Ureter (tissue), 1 donor: ENCODE measurements around the gene DCN. TPM values are rescaled to one million over a fixed set of nuclear protein-coding genes. Genes with fewer than 3 reads are reported as not detected.
"Not testable (repeated sequence)": the region's sequence is repeated elsewhere in the genome, so short reads cannot be mapped to it uniquely, and the experiment has no call there.

Source experiments
- DNase-seq: peaks from one replicate; pipeline ENCODE4 v3.0.0-alpha.2; 2020; ENCODE audit warnings: low spot score
- total RNA-seq: library from RNA; stranded (reverse); gene quantifications from one replicate; pipeline ENCODE4 v1.2.4, GENCODE V29; 2023
- donor health status: DM: yes; HTN: yes; CAD: no.

DCN gene, protein sequence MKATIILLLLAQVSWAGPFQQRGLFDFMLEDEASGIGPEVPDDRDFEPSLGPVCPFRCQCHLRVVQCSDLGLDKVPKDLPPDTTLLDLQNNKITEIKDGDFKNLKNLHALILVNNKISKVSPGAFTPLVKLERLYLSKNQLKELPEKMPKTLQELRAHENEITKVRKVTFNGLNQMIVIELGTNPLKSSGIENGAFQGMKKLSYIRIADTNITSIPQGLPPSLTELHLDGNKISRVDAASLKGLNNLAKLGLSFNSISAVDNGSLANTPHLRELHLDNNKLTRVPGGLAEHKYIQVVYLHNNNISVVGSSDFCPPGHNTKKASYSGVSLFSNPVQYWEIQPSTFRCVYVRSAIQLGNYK
- total RNA-seq = 540 TPM

DNA sequence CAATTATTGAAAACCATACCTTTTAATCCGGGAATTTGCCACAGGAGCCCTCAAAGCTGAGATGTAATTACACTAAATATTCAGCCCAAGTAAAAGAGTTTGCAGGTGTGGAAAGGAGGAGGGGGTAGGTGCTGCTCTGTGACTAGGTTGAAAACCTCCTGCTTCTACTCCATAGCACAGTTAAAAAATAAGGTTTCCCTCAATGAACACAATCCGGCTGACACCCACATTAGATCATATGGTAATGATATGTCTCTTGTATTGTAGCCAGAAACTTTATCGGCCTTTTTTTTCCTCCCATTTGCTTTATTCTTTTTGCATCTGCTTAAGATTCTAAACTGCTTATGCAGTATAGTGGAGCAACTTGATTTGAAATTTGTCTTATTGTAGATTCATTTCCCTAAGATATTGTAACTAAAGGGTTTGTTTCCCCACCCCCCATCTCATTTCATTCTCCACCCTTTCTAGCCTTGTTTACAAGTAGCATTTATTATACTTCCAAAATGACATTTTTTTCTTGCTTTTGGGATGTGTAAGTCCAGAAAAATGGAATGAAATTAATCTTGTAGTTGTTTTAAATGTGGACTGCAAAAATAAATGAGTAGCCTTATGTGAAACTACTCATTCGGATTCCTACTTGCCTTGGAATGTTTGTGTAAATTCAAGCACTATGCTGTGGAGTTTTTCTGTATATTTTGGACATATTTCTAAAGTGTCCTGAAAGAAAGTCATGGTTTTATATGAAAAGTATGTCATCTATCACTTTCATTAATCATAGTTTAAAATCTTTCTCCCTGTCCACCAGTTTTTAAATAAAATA, at the start of gene DCN:
Gene DCN (minus strand): TSS at position 182 of the 820 bp plus-strand sequence. CDS start 4,265 bp downstream, outside the sequence.
- DNase-seq = no peak

DNA sequence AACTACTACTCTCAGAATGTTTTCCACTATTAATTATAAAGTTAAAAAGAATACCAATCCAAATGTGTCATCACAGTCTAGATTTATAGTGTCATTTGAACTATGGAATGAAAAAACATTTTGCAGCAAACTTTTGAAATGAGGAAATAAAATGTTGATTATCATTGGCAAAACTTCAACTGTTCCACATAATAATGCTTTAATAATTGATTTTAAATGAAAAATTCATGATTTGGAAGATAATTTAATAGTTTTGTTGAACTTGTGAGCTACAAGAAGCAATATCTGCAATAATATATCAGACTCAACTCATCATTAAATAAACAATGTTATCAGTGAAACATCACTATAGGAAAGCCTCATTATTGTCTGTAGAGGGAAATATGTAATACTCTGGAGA, 48.2 kb upstream of the DCN start:
- no peak for DNase-seq

DNA sequence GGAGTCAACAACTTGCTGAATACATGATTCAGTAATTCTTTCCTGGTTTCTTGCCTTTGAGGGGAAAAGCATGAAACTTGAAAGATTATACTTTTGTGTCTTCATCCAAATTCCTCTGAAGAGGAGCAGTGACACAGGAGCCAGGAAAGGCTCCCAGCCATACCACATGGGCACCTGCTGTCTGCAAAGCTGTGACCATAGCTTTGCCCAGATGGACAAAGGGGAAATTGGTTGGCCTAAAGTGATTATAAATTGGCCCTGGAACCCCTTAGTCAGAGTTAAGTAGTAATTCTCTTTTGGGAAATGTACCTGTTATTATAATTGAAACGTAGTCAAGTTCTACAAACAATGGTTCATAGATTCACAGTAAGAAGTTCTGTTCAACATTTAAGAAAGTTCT, 44.3 kb upstream of the DCN start:
- no peak for DNase-seq

DNA sequence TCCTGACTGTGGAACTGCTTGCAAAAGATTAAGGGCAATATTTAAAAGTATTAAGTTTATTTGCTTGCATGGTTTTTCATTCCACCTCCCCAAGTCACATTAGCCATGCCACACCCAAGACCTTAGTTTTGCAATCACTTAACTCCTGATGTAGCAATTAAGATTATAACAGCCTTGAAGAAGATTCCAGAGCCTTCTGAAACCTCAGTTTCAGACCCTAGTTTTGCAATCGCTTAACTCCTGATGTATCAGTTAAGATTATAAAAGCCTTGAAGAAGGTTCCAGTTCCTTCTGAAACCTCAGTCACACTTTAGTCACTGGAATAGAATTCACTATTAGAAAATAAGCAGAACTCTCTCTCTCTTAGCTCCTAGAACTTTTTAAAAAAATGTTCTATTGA, 42.7 kb upstream of the DCN start:
- no peak for DNase-seq

DNA sequence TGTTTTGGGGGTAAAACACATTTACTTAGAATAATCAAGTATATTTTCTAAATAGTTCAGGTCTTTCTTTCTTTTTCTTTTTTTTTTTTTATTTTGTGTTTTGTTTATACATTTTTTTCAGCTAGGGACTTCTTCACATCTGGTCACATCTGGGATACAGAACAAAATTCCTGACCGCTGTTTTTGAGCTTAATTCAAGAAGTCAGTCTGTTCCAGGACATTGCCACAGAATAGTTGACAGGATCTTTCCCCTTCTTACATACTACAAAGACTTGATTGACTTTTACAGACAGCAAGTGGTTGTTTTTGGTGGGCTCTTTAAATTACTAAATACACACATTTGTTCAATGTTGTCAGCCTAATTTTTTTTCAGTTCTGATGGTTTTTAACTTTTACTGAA, 41.8 kb upstream of the DCN start:
- no peak for DNase-seq

DNA sequence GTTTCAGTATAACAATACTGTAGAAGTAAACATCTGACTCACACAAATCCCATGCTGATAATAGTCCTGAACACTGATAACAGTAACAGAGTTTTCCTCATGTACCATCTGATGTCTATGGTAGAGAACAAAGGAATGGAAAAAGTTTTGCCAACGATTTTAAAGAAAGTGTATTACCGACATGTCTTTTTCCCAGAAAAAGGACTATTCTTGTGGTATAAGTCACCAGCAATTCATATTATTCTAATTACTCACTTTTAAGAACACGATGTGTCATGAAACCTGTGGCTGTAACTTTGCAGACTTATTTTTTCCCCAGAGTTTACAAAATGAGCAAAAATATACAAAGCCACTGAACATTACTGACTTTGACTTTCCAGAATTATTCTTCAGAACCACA, 40.1 kb upstream of the DCN start:
- no peak for DNase-seq

DNA sequence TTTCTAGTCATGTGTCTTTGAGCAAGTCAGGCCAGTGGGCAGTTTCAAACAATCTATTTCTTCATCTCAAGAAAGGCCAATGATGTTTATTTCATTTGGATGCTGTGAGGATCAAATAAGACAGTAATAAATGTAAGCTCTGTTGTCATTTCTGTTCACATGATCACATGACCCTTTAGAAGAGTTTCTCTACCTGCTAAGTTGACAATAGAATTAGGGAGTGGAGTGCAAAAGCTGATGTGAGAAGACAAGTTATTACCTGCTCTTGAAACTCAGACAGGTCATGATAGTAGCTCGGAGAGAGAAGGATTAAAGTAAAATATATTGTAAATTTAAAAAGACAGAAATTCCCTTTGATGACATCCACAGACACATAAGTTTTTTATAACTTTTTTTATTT, 37.3 kb upstream of the DCN start:
- DNase-seq = no peak

DNA sequence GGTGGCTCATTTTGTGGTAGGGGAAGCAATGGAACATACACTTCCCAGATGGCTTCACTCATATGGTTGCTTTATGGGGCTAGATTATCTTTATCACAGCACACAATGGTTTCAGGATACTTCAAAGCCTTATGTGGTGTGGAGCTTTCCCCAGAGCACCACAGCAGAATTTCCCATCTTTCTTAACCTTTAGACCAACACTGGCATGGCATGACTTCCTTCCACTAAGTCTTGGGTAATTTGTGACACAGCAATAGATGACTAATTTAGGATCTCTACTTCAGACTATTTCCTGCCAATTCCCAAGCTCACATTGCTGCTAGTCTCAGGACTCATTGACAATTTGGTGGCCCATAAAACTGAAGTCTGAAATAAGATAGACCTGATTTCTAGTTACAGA, 36.9 kb upstream of the DCN start:
- DNase-seq = no peak

DNA sequence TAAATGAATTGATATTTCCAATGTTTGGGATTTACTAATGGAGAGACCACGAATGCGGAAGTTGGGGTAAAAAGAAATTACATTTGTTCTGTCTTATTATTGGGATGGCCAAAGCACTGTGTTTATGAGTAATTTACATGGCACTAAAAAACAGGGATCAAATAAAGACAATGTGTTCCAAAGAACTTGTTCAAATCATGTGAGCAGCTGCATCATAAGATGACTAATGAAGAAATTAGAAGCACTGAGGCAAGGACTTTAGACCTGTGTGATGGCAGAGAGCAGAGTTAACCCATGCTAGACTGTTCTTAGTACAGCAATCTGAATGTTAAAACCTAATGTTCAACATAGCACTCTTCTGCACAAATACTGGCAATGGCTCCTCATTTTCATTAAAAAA, 34.3 kb upstream of the DCN start:
- no peak for DNase-seq

DNA sequence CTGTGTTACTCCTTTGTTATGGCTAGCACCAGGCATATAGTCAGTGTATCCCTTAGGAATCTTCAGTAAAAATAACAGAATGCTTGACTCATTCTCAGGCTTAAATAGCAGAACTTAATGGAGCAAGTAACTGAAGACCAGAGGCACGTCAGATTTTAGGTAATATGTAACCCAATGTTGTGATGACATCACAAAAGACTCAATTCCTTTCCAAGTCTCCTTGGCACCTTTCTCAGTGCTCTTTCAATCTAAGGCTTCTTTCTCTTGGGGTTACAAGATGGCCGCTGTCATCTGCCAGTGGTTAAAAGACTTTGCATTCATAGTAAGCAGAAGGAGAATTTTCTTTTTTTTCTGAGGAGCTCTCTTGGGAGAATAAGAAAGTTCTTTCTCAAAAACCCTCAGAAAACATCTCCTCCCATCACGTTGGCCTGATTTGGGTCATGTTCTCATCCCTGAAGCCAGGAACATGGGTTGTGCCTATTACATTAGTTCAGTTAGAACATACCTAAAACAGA, 33.4 kb upstream of the DCN start:
- no peak for DNase-seq

DNA sequence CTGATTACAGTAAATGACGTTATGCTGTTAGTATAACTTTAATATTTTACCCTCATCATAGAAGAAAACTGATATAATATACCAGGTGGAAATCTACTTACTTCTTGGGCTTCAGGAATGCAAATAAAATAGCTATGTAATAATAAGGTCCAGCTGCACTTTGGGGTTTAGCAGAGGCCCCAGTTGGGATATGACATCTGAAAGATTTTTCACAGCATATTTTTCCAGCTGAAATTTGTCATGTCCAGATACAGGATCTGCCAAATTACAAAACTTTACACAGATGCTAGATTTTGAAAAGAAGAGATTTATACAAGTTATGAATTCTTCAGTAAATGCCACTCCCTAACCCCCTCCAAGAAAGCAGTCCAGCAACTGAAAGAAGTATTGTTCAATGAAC, 29.2 kb upstream of the DCN start:
- no peak for DNase-seq

DNA sequence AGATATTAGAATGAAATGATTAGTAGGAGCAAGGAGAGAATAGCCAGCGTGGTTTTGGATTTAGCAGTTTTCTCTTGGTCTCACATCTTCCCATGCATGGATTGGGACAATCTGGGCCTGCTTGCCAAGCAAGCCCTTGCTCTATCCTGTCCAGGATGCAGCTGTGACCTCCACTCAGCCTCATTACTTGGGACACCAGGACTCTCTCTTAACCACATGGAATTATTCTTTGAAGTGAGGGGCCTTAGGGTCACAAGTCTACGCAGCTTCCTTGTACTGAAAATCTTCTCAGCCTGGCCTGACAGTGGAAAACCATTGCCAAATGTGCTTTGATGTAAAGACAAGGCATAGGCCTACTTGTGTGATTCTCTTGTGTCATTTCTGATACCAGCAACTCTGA, 28.0 kb upstream of the DCN start:
- DNase-seq = no peak

DNA sequence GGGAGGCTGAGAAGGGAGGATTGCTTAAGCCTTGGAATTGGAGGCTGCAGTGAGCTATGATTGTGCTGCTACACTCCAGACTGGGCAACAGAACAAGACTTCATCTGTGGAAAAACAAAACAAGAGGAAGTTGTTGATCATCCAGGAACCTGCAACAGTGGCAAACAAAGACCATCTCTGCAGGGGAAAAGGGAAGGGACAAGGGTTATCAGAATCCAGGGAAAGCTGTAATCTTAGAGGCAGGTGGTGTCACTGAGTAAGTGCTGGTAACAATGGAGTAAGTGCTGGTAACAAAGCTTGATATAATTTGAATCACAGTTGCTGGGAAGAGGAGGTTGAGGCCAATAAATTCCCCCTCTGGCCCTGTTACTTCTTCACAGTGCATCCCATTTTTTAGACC, 27.5 kb upstream of the DCN start:
- DNase-seq = no peak

DNA sequence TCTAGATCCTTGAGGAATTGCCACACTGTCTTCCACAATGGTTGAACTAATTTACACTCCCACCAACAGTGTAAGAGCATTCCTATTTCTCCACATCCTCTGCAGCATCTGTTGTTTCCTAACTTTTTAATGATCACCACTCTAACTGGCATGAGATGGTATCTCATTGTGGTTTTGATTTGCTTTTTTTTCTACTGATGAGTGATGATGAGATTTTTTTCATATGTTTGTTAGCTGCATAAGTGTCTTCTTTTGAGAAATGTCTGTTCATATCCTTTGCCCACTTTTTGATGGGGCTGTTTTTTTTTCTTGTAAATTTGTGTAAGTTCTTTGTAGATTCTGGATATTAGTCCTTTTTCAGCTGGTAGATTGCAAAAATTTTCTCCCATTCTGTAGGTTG, 24.7 kb upstream of the DCN start:
- DNase-seq = not testable (repeated sequence)

DNA sequence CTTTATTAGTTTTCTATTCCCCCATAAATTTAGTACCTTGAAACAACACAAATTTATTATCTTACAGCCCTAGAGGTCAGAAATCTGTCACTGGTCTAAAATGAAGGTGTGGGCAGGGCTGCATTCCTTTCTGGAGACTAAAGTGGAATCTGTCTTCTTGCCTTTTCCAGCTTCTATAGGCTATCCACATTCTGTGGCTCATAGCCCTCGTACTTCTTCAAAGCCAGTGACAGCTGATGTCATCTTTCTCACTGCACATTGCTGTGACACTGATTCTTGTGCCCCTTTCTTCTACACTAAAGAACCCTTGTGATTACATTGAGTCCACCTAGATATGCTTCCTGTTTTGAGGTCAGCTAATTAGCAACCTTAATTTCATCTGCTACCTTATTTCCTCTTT, 23.2 kb upstream of the DCN start:
- DNase-seq = no peak

DNA sequence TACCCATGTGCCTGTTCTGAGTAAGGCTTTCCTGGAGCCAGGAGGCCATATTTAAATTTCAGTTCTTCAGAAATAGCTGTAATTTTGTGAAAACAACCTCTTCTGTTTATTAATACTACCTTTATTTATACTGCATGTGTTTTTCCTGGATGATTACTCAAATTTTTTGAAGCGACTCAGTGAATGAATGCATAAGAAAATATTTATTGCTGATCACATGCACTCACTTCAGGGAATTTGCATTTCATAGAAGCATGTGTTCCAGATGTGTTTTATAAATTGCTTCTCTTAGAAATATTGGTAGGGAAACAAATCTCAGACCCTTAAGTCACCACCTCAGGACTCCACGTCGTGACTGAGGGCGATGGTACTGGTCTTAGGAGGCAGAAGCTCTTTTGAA, 21.8 kb upstream of the DCN start:
- DNase-seq = no peak

DNA sequence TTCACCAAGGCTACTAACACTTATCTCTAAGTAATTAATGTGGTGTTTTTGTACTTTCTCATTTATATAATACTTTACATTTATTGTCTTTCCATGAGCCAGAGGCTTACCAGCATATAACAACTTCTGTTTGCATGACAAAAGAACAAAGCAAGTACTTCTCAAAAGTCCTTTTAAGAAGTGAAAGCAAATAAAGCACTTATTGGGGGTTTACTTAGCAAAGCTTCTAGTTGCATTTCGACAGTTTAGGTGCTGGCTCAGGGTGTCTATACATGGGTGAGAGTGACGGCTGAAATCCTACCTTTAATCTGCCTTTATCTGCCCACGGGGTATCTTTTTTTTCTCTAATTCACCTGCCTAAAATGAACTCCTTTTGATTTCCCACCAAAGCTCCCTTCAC, 21.0 kb upstream of the DCN start:
- no peak for DNase-seq

DNA sequence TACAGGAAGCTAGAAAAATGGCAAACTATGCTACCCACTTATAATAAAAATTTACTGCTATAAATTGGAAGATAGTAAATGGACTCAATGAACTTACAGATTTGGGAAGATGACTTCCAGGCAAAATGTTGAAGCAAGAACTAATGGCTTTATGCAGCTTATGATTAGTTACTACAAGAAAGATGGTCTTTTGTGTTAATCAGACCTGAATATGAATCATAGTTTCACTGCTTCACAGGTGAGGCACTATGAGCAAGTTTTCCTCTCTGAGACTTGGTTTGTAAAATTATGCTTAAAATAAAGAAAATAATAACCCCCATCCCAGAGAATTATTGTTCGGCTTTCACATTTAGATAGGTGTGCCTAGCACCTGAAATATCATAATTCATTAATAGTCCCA, 19.8 kb upstream of the DCN start:
- no peak for DNase-seq

DNA sequence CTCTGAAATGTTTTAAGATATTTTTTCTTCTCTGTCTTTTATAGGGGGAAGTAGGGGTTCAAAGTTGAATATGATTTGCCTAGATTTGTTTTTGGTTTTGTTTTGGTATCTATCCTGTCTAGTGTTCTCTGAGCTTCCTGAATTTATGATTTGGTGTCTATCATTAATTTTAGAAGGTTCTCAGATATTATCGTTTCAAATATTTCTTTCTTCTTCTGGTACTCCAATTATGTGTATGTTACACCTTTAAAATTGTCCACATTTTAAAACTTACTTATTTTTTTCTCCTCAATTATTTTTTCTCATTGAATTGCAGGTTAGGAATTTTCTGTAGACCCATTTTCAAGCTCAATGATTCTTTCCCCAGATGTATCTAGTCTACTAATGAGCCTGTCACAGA, 13.8 kb upstream of the DCN start:
- no peak for DNase-seq

DNA sequence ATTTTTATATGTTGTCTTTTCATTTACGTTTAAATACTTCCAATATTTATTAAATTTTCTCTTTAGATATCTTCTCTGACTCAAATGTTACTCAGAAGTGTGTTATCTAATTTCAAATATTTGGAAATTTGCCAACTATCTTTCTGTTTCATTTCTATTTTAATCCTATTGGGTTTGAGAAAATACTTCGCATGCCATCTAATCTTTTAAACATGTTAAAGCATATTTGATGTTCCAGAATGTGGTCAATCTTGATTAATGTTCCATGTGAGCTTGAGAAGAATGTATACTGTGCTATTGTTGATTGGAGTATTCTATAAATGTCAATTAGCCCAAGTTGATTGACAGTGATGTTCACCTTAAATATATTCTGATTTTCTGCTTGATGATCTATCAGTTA, 11.9 kb upstream of the DCN start:
- no peak for DNase-seq

DNA sequence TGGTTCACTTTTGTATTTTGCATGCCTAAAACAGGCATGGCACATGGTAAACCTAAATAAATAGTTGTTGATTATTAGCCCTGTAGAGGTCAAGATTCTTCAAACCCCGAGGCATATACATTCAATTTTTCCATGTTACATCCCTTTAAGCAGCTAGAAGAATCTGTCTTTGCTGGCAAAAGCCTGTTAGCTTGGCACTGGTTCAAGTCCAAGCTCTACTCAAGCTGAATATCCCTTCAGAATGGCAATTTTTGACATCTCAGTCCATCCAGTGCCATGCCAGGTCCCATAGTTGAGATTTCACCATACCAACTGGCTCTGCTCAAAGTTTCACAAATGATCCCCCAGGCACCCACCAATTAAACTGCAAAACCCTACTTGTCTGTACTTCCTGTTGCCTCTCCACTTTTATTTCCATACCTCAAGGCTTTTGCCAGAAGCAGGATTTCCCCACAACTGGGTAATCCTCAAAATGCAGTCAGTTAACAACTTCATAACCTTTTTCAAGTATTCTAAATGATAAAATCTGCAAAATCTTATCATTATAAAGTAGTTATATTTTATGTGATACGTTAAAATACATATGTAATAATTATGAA, 9.0 kb upstream of the DCN start:
- no peak for DNase-seq

DNA sequence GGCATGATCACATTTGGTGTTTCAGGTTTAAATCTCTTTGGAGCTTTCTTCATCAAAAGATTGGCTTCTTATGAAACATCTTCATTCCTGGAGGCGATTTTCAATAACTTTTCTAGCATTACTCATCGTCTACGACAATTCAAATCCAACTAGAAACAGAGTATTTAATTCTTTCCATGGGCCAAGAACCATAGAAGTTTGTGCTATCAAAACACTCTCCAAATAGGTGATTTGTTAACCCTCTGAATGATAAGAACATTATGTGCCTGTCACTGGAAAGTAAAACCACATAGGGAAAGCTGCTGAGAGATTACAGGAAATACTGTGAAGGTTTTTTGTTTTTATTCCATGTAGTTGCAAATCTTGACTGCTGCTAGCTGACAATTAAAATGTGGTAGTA, 6.9 kb upstream of the DCN start:
- no peak for DNase-seq

DNA sequence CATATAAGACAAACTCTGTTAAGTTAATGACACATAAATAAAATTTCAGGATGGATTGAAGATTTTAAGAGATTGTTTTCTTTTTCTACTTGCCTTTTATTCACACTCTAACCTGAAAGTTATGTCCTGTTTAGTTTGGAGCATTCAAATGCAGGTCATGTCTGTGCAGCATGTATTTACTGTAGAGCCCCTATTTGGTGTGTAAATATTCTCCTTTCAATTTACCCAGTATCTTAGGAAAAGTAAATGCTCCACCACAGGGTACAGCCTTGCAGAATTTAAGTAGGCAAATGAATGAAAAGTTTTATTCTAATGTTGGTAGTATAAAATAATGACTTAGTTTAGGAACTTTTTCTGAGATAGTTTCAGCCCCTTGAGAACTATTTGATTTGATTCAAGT, 6.2 kb upstream of the DCN start:
- DNase-seq = no peak
